Measurements from ENCODE around the gene DDIT4L. TPM values are rescaled to one million over a fixed set of nuclear protein-coding genes. Genes with fewer than 3 reads are reported as not detected.

The DDIT4L gene
- polyA plus RNA-seq, 1 of the 3 experiments (the other 2 are of a cell fraction), result 2.1 TPM

GRCh38 chr4:100147198-100147597, 43.1 kb downstream of the DDIT4L start:
- no peaks in the 10 kb centered on the region; a peak in 1 of 4 replicates for H3K4me1 ChIP-seq (ENCODE audit: control insufficient read depth in 1 of 2, insufficient read depth in 2 of 2, low read depth in 1 of 2, low read length in 1 of 2)
- H3K9me2 ChIP-seq, result no peaks in the 10 kb centered on the region
- ChIA-PET POLR2A (no interaction called here), CTCF (interaction anchor here (1.4 kb wide), 1 partner anchor 12 kb away, joined by 3 read pairs; no protein-coding TSS in a partner anchor)
- H2AFZ ChIP-seq (ENCODE audit: low read depth), result no peak overlapping the region
- no peak overlapping the region for H3K27ac ChIP-seq (ENCODE audit: low read depth in 2 of 2, low read length in 1 of 2)
- no peaks in the 10 kb centered on the region for H4K20me1 ChIP-seq (ENCODE audit: insufficient read depth)
- no peak overlapping the region for H3K9ac ChIP-seq
- TF ChIP-seq RFX5 (IDR thresholded peaks at IDR 0.05; ENCODE audit: low read length), result no peak
- no peak for TF ChIP-seq TCF12 (IDR thresholded peaks at IDR 0.05)
- no peak for TF ChIP-seq MAX (IDR thresholded peaks at IDR 0.05; ENCODE audit: low read depth)
- TF ChIP-seq GABPA (IDR thresholded peaks at IDR 0.05; ENCODE audit: low read depth), result no peak
- TF ChIP-seq USF1 (IDR thresholded peaks at IDR 0.05; ENCODE audit: borderline replicate concordance, low read depth), result no peak
- no peak for TF ChIP-seq MXI1 (IDR thresholded peaks at IDR 0.05; ENCODE audit: low read depth, low read length)
- TF ChIP-seq FOXJ3 (CRISPR knock-in tag; IDR thresholded peaks at IDR 0.05), result no peak
- no peak for TF ChIP-seq USF2 (IDR thresholded peaks at IDR 0.05; ENCODE audit: borderline replicate concordance, low read depth, low read length)
- TF ChIP-seq REST (IDR thresholded peaks at IDR 0.05; ENCODE audit: low read depth, low read length), result no peak
- TF ChIP-seq ELF1 (IDR thresholded peaks at IDR 0.05), result no peak
- no peak for TF ChIP-seq SIN3A (IDR thresholded peaks at IDR 0.05; ENCODE audit: borderline replicate concordance, low read depth, low read length)
- TF ChIP-seq EZH2phosphoT487 (IDR thresholded peaks at IDR 0.05; ENCODE audit: borderline replicate concordance, low read depth), result no peak
- no peak for TF ChIP-seq YY1 (IDR thresholded peaks at IDR 0.05; ENCODE audit: low read depth)
- TF ChIP-seq PBX3 (IDR thresholded peaks at IDR 0.05), result no peak
- no peak for TF ChIP-seq POLR2AphosphoS5 (IDR thresholded peaks at IDR 0.05; ENCODE audit: low read depth, low read length)
- TF ChIP-seq ZBTB33 (IDR thresholded peaks at IDR 0.05; ENCODE audit: borderline replicate concordance, low read depth), result no peak
- 65% methylated on average over 1 of the region's 1 CpG for WGBS (ENCODE audit: low lambda C conversion rate)
- no peaks in the 10 kb centered on the region for H3K79me2 ChIP-seq (ENCODE audit: insufficient read depth)
- no peaks in the 10 kb centered on the region for H3K9me3 ChIP-seq
- H3F3A ChIP-seq (replicated peaks; ENCODE audit: insufficient read depth), result no peaks in the 10 kb centered on the region
- no peak overlapping the region for H3K4me3 ChIP-seq (ENCODE audit: low read depth in 2 of 2, low read length in 1 of 2)
- H3K4me2 ChIP-seq, result no peak overlapping the region
- DNase-seq, result no peak
- no peaks in the 10 kb centered on the region for H3K36me3 ChIP-seq (replicated peaks in 1 of 2; ENCODE audit: control insufficient read depth in 1 of 2, insufficient read depth in 2 of 2, low read length in 1 of 2)
- H3K27me3 ChIP-seq (ENCODE audit: insufficient read depth), result no peaks in the 10 kb centered on the region
